Fibroblast of skin of left biceps (primary cell): ENCODE measurements around the gene MRC1.

Experiments used
- DNase-seq, 2 experiments: peaks; one replicate each; pipeline ENCODE4 v3.0.0-alpha.2; 2013; ENCODE audit warnings: low read depth in 2 of 2

Gene MRC1

GRCh38 chr10:17808971-17809841 is at the start of gene MRC1:
MRC1 (plus strand) TSS chr10:17809348; CDS start chr10:17809466, 118 bp downstream.
- no peak for DNase-seq

- DNase-seq: no peak
Measured at GRCh38 chr10:17764142-17764541, 45.0 kb upstream of the MRC1 start.

GRCh38 chr10:17765602-17766001 is 43.5 kb upstream of the MRC1 start:
- no peak for DNase-seq

GRCh38 chr10:17766731-17767130 is 42.4 kb upstream of the MRC1 start:
- DNase-seq: no peak

GRCh38 chr10:17768496-17768895 is 40.7 kb upstream of the MRC1 start:
- DNase-seq: no peak

- no peak for DNase-seq
Measured at GRCh38 chr10:17768957-17769356, 40.2 kb upstream of the MRC1 start.

- DNase-seq: no peak
Measured at GRCh38 chr10:17771017-17771416, 38.1 kb upstream of the MRC1 start.

GRCh38 chr10:17779784-17780183 is 29.4 kb upstream of the MRC1 start:
- no peak for DNase-seq

- DNase-seq: no peak
Measured at GRCh38 chr10:17780727-17781126, 28.4 kb upstream of the MRC1 start.

- DNase-seq: no peak
Measured at GRCh38 chr10:17781856-17782255, 27.3 kb upstream of the MRC1 start.

- DNase-seq: no peak
Measured at GRCh38 chr10:17782921-17783665, 26.1 kb upstream of the MRC1 start.

GRCh38 chr10:17783751-17784150 is 25.4 kb upstream of the MRC1 start:
- no peak for DNase-seq

- no peak for DNase-seq
Measured at GRCh38 chr10:17784688-17785087, 24.5 kb upstream of the MRC1 start.

GRCh38 chr10:17785276-17785930 is 23.7 kb upstream of the MRC1 start:
- DNase-seq: no peak

GRCh38 chr10:17787087-17787961 is 21.8 kb upstream of the MRC1 start:
- peak; percentile 80 to 85 for DNase-seq

- no peak for DNase-seq
Measured at GRCh38 chr10:17788646-17789045, 20.5 kb upstream of the MRC1 start.

GRCh38 chr10:17789396-17789795 is 19.8 kb upstream of the MRC1 start:
- no peak for DNase-seq

GRCh38 chr10:17790651-17791050 is 18.5 kb upstream of the MRC1 start:
- no peak for DNase-seq

- no peak for DNase-seq
Measured at GRCh38 chr10:17792991-17793390, 16.2 kb upstream of the MRC1 start.

GRCh38 chr10:17793823-17794644 is 15.1 kb upstream of the MRC1 start:
- no peak for DNase-seq

GRCh38 chr10:17795083-17795482 is 14.1 kb upstream of the MRC1 start:
- no peak for DNase-seq
